Endothelial cell of umbilical vein (primary cell): Measurements from ENCODE around the gene LYRM4. TPM values are rescaled to one million over a fixed set of nuclear protein-coding genes. Genes with fewer than 3 reads are reported as not detected.

Experiments used
- BruUV-seq: library from RNA; stranded (reverse); fragments of 400-500 nt; replicated peaks from 2 replicates; lab custom pipeline; 2021; lab: Mats Ljungman, UMichigan
- CTCF ChIA-PET: fragments of 300-600, 350-600 bp; sonication (Branson Sonifier 250); formaldehyde crosslinking; loops from one replicate; lab custom pipeline; 2021; ENCODE audit warnings: antibody characterized with exemption, inconsistent platforms; lab: Charles Lee
- POLR2A ChIA-PET: fragments of 300-600, 350-600 bp; sonication (Branson Sonifier 250); formaldehyde crosslinking; loops from one replicate; lab custom pipeline; 2021; ENCODE audit warnings: antibody characterized with exemption, inconsistent platforms; lab: Charles Lee
- DNase-seq: peaks from one replicate; pipeline ENCODE4 v3.0.0-alpha.2; 2011; ENCODE audit warnings: low read depth, low spot score
- FAIRE-seq: peaks from 2 replicates; lab custom pipeline; 2011; peaks lifted over from hg19 to GRCh38; lab: Jason Lieb, UNC
- H2AFZ ChIP-seq: 2 replicates; pipeline ENCODE4 v1.6.0; 2012; ENCODE audit warnings: low read depth, low read length, control low read depth, inconsistent platforms
- H3K27ac ChIP-seq: 2 replicates; pipeline ENCODE4 v1.5.1; 2011; ENCODE audit warnings: low read depth, mild to moderate bottlenecking, control low read depth, low read length, moderate library complexity; ENCODE audit not compliant: insufficient read depth
- H3K27me3 ChIP-seq, 2 experiments: 2 replicates each; pipeline versions ENCODE4 v1.6.0 to v1.6.1; 2011; ENCODE audit warnings: low read length in 2 of 2, mixed read lengths in 1 of 2; ENCODE audit not compliant: control insufficient read depth in 2 of 2, insufficient read depth in 2 of 2
- H3K36me3 ChIP-seq, 2 experiments: 2 replicates in 1 of 2; 3 replicates in 1 of 2; pipeline ENCODE4 v1.5.1; 2011; ENCODE audit warnings: low read length in 2 of 2, mild to moderate bottlenecking in 1 of 2, moderate library complexity in 1 of 2; ENCODE audit not compliant: control insufficient read depth in 2 of 2, insufficient read depth in 2 of 2; ENCODE audit errors: extremely low read depth in 1 of 2
- H3K4me1 ChIP-seq: 3 replicates; pipeline ENCODE4 v1.5.1; 2011; ENCODE audit warnings: mild to moderate bottlenecking, low read length; ENCODE audit not compliant: control insufficient read depth, insufficient read depth; ENCODE audit errors: extremely low read depth
- H3K4me2 ChIP-seq: 2 replicates; pipeline ENCODE4 v1.6.1; 2011; ENCODE audit warnings: low read length, control low read depth, mixed read lengths; ENCODE audit not compliant: insufficient read depth
- H3K4me3 ChIP-seq, 3 experiments: fragments of 200-600 bp in 1 of 3; sonication (generic), shearing (Covaris generic) in 1 of 3; replicated peaks in 1 of 3; 2 replicates each; pipeline ENCODE4 v1.5.1; 2011 to 2016; ENCODE audit warnings: control low read depth in 3 of 3, low read length in 3 of 3, mild to moderate bottlenecking in 2 of 3, inconsistent platforms in 1 of 3, low read depth in 1 of 3, moderate library complexity in 1 of 3; ENCODE audit not compliant: insufficient read depth in 1 of 3
- H3K79me2 ChIP-seq: 2 replicates; pipeline ENCODE4 v1.6.0; 2012; ENCODE audit warnings: low read length, inconsistent platforms; ENCODE audit not compliant: control insufficient read depth, insufficient read depth
- H3K9ac ChIP-seq: replicated peaks from 2 replicates; pipeline ENCODE3; 2011; ENCODE audit warnings: low read length, control low read depth; ENCODE audit not compliant: insufficient read depth; ENCODE audit errors: extremely low read depth
- H3K9me1 ChIP-seq: replicated peaks from 3 replicates; pipeline ENCODE4 v1.6.0; 2011; ENCODE audit warnings: mild to moderate bottlenecking, low read length; ENCODE audit not compliant: control insufficient read depth, insufficient read depth; ENCODE audit errors: extremely low read depth
- H3K9me3 ChIP-seq: replicated peaks from 2 replicates; pipeline ENCODE4 v1.5.1; 2012; ENCODE audit warnings: low read length, inconsistent platforms; ENCODE audit not compliant: control insufficient read depth, insufficient read depth
- H4K20me1 ChIP-seq: replicated peaks from 2 replicates; pipeline ENCODE3; 2011; ENCODE audit warnings: mild to moderate bottlenecking, low read length; ENCODE audit not compliant: control insufficient read depth, insufficient read depth; ENCODE audit errors: extremely low read depth
- CTCF ChIP-seq, 2 donors: IDR thresholded peaks; 1 replicate in 1 of 2; 2 replicates in 1 of 2; pipeline ENCODE4 v1.5.1; 2011; ENCODE audit warnings: low read length in 2 of 2, mild to moderate bottlenecking in 2 of 2, moderate library complexity in 2 of 2, control low read depth in 1 of 2, inconsistent platforms in 1 of 2, low read depth in 1 of 2; ENCODE audit not compliant: insufficient read depth in 1 of 2; ENCODE audit errors: extremely low read depth in 1 of 2
- EZH2 ChIP-seq: IDR thresholded peaks from 2 replicates; pipeline ENCODE4 v1.6.1; 2012; ENCODE audit warnings: borderline replicate concordance, low read depth, mild to moderate bottlenecking, moderate library complexity, low read length, inconsistent platforms; ENCODE audit not compliant: severe bottlenecking
- FOS ChIP-seq: IDR thresholded peaks from 2 replicates; pipeline ENCODE4 v1.6.1; 2011; ENCODE audit warnings: mild to moderate bottlenecking, low read length, moderate library complexity, borderline replicate concordance; ENCODE audit not compliant: insufficient read depth
- GATA2 ChIP-seq: IDR thresholded peaks from 2 replicates; pipeline ENCODE4 v1.7.0; 2011; ENCODE audit warnings: low read depth, mild to moderate bottlenecking, moderate library complexity, mixed read lengths, low read length; ENCODE audit not compliant: insufficient read length, insufficient read depth
- POLR2A ChIP-seq: IDR thresholded peaks from 2 replicates; pipeline ENCODE4 v1.6.1; 2012; ENCODE audit warnings: low read depth, mild to moderate bottlenecking, control low read depth, low read length
- dilution Hi-C: fragments of 300-500 bp; cut with MboI; formaldehyde crosslinking; loops from one replicate; pipeline ENCODE4 v1.15.0; 2019; ENCODE audit warnings: low sequenced_read_pairs; ENCODE audit not compliant: extremely low pct_ligation_motif_present
- intact Hi-C: fragments of 100-400 bp; cut with micrococcal nuclease; formaldehyde crosslinking; loops from one replicate; pipeline ENCODE4 v1.10.0; 2022
- polyA plus RNA-seq, 4 experiments: library from polyadenylated mRNA; depleted of rRNA in 3 of 4; stranded (reverse) in 3 of 4; unstranded in 1 of 4; fragments of >200 nt; gene quantifications; 2 replicates each; pipeline versions ENCODE4 v1.2.1 to v1.2.3, GENCODE V29; 2011 to 2012; ENCODE audit warnings: missing spikeins in 1 of 4
- total RNA-seq: library from RNA; stranded (reverse); gene quantifications from 2 replicates; pipeline ENCODE4 v1.2.3, GENCODE V29; 2021

Gene LYRM4
- total and polyA plus RNA-seq, 2 donors (not counting 3 experiments of a cell fraction or from before 2014, with no cell fraction given): 39.5 to 44.0 TPM

GRCh38 chr6:5132731-5133130 lies 128.0 kb downstream of the LYRM4 start:
- dilution Hi-C loops: no loop called here

More at GRCh38 chr6:5132731-5133130, 128.0 kb downstream of the LYRM4 start:
- Histone ChIP-seq H2AFZ (peak overlapping the region; percentile 29), H4K20me1 (no peaks in the 10 kb centered on the region), H3K9me3 (no peaks in the 10 kb centered on the region), H3K27ac (peak overlapping the region; percentile 61), H3K9ac (peak overlapping the region; percentile 10), H3K4me3 (no peak overlapping the region), H3K79me2 (no peaks in the 10 kb centered on the region), H3K4me2 (peak overlapping the region; percentile 73), H3K9me1 (no peaks in the 10 kb centered on the region), H3K36me3 (no peaks in the 10 kb centered on the region), H3K4me1 (peaks cover 15% of the 10 kb centered on the region), H3K27me3 (no peaks in the 10 kb centered on the region)
- CTCF ChIA-PET: interaction anchor here (0.9 to 2.6 kb wide), 13 partner anchors 11 to 819 kb away, joined by 3 to 10 read pairs (median 4); no protein-coding TSS in a partner anchor
- DNase-seq (peak; percentile 90), FAIRE-seq (peak; percentile 97)
- intact Hi-C loops: loop anchor here (1.0 to 2.0 kb wide), 2 partner anchors 48 to 75 kb away; partner anchors contain the start of gene PPP1R3G
- TF ChIP-seq FOS (no peak), EZH2 (no peak), CTCF (IDR thresholded peaks at IDR 0.05; ENCODE audit: extremely low read depth in 1 of 2, insufficient read depth in 1 of 2, low read depth in 1 of 2, low read length in 2 of 2) (no peak), GATA2 (no peak), POLR2A (no peak)
- BruUV-seq: no TSS peak
- POLR2A ChIA-PET: no interaction called here
